HG03442 (cell line): ENCODE results near the gene AADAC.
"Not testable (repeated sequence)": the region's sequence is repeated elsewhere in the genome, so short reads cannot be mapped to it uniquely, and the experiment has no call there.

Source experiments
- ATAC-seq: cut with Tn5 transposase; IDR thresholded peaks from one replicate; pipeline ENCODE4 v1.9.1; 2021; ENCODE audit warnings: mild to moderate bottlenecking, moderate library complexity; ENCODE audit not compliant: unreplicated experiment

Gene AADAC

GRCh38 chr3:151796105-151796680 lies 17.7 kb upstream of the AADAC start:
- no peak for ATAC-seq

DNA sequence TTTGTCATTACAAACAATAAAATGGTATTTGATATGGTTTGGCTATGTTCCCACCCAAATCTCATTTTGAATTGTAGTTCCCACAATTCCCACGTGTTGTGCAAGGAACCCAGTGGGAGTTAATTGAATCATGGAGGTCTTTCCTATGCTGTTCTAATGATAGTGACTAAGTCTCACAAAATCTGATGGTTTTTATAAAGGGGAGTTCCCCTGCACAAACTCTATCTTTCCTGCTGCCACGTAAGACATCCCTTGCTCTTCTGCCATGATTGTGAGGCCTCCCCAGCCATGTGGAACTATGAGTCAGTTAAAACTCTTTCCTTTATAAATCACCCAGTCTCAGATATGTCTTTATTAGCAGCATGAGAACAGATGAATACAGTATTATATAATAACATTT lies 15.4 kb upstream of the AADAC start:
- no peak for ATAC-seq

GRCh38 chr3:151800431-151800830 lies 13.5 kb upstream of the AADAC start:
- no peak for ATAC-seq

DNA sequence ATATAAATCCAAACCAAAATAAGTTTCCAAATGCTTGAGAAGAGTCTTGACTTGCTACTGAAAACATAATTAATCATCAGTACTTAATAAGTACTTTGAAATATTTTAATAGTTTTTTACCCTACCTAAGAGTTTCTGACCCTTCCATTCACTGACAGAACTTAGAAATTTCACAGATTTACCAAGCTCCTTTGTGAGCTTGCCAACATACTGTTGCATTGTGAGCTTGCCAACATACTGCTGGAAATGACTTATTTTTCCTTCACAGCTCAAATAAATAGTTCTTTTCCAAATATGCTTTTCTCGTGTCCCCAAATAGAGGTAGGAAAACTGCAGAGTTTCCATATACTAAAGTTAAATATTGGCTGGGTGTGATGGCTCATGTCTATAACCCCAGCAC lies 9.6 kb upstream of the AADAC start:
- no peak for ATAC-seq

DNA sequence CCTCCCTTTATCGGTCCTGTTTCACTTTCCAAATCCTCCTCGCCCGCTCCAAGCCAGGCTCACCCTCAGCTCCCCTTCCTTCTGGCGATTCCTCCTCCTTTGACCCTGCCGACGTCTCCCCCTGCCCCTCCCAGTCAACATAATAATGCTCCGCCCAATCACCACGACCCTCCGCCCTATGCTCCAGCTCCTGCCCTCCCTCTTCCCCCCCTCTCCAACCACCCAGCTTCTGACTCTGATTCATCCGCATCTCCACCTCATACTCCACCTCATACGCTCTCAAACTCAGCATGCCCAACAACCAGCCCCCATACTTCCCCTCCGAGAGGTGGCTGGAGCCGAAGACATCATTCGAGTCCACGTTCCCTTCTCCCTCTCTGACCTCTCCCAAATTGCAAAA lies 7.1 kb upstream of the AADAC start:
- ATAC-seq: no peak

- ATAC-seq: not testable (repeated sequence)
Observed at GRCh38 chr3:151808926-151809325, 5.0 kb upstream of the AADAC start.

DNA sequence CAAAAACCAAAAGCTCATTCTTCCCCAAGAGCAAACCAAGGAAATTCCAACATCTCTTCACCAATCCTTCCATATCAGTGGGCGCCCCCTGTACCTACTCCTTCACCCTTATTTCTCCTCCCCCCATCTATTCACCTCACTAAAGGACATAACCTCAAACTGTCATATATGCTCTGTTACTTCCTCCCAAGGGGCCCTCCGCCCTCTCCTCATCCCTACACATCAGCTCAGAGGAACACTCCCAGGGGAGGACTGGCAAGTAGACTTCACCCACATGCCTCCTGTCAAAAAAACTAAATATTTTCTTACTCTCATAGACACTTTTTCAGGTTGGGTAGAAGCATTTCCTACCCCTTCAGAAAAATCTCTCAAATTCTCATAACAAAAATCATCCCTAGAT lies 2.4 kb upstream of the AADAC start:
- no peak for ATAC-seq

GRCh38 chr3:151814588-151814987 lies 672 bp downstream of the AADAC start:
- ATAC-seq: no peak

GRCh38 chr3:151816091-151816604 lies 2.2 kb downstream of the AADAC start:
- no peak for ATAC-seq

- no peak for ATAC-seq
Observed at GRCh38 chr3:151817473-151817872, 3.6 kb downstream of the AADAC start.

GRCh38 chr3:151818361-151818760 lies 4.4 kb downstream of the AADAC start:
- ATAC-seq: no peak

- no peak for ATAC-seq
Observed at GRCh38 chr3:151819910-151820309, 6.0 kb downstream of the AADAC start.

GRCh38 chr3:151827816-151828215 lies 13.9 kb downstream of the AADAC start:
- no peak for ATAC-seq

DNA sequence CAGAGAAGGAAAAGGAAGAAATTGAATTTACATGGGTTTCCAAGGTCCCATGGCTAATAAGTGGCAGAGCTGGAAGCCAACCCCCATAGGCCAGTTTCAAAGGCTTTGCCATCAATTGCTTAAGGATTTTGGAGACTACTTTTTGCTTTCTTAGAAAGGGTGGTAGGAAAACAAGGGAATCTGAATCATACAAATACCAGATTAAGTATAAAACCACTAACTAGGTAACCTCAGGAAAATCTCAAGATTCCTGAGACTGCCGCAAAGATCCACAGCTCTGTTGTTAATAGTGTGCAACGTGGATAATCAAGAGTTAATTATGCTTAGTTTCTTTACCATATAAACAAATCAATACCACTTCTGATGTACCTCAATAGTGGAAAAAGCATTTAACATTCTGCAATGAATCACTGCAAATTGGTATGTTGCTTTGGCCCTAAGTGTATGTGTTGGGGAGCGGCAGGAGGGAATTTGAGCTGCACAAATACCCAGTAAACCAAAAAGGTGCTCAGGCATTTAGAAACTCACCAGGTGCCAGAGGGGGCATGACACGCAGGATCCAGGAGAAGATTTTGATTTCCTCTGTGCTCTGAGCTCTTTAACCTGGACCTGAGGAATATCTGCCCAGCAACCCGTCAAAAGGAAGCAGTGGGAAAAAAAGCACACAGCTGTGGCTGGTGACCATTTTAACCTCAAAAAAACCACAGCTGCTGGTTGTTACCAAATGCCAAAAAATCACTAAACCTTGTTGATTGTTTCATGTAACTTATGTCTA lies 22.0 kb downstream of the AADAC start:
- ATAC-seq: no peak

GRCh38 chr3:151837057-151837456 lies 23.1 kb downstream of the AADAC start:
- ATAC-seq: no peak

DNA sequence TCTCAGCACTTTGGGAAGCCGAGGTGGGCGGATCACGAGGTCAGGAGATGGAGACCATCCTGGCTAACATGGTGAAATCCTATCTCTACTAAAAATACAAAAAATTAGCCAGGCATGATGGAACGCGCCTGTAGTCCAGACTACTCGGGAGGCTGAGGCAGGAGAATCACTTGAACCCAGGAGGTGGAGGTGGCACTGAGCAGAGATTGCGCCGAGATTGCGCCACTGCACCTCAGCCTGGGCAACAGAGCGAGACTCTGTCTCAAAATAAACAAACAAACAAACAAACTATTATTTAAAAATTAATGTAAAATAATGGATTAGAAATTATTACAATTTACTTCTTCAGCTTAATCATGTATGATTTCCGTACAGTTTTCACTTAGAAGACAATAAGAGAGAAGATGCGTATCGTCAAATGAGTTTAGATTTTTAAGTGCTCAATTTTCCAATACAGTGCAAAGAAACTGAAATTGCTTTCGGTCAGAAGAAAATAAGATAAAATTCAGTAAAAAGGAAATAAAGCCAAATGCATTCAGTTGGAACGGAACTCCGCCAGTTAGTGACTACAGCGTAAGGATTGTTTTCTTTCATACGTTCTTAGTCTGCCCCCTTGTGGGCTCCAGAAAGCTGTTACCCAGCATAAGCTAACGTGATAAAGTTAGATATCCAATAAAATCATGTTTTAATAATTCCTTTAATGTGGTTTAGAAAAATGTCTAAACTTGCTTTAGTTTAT lies 24.8 kb downstream of the AADAC start:
- peak; percentile 81 for ATAC-seq

DNA sequence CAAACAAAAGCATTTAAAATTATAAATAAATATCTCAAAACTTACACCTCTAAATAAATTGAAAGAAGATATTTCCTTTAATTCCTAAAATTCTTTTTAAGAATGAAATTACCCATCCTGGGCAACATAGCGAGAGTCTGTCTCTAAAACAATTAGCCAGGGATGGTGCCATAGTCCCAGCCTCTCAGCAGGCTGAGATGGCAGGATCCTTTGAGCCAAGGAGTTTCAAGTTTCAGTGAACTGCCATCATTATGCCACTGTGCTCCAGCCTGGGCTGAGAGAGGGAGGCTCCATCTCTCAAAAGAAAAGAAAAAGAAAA lies 25.4 kb downstream of the AADAC start:
- no peak for ATAC-seq

GRCh38 chr3:151841801-151842200 lies 27.9 kb downstream of the AADAC start:
- ATAC-seq: no peak

DNA sequence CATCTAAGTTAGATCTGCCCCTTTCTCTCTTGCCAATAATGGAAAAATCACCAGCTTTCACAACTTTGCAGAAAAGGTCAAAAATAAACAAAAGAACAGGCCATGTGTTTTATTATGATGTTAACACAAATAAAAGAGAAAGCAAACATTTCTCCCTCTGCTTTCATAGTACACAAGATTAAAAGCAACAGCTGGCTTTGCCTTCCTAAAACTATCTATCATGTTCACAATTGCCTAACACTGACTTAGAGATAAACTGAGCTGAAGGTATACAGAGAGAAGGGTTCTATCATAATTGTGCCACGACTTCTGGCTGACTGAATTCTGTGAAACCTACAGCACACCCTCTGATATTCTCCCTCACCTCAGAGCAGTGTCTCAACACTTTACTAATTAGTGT lies 29.4 kb downstream of the AADAC start:
- no peak for ATAC-seq

- no peak for ATAC-seq
Observed at GRCh38 chr3:151845306-151845905, 31.5 kb downstream of the AADAC start.

GRCh38 chr3:151850065-151850464 lies 36.1 kb downstream of the AADAC start:
- not testable (repeated sequence) for ATAC-seq
